ENCODE measurements around the gene MRPS23. TPM values are rescaled to one million over a fixed set of nuclear protein-coding genes. Genes with fewer than 3 reads are reported as not detected.

Gene MRPS23
- total and polyA plus RNA-seq, 2 experiments from 2014 or later, result 53.2 to 74.5 TPM

- Histone ChIP-seq H2AFZ (no peak overlapping the region), H3K4me1 (ENCODE audit: insufficient read depth) (peaks cover 9% of the 10 kb centered on the region; the same call in 1 of the 2 replicates), H3K4me2 (no peak overlapping the region), H3K27ac (ENCODE audit: low read depth) (no peak overlapping the region), H3K79me2 (replicated peaks; ENCODE audit: insufficient read depth) (no peaks in the 10 kb centered on the region), H3K9me2 (ENCODE audit: insufficient read depth) (no peaks in the 10 kb centered on the region), H3K36me3 (ENCODE audit: insufficient read depth) (no peaks in the 10 kb centered on the region), H4K20me1 (replicated peaks; ENCODE audit: insufficient read depth) (no peaks in the 10 kb centered on the region), H3K4me3 (no peak overlapping the region), H3F3A (replicated peaks; ENCODE audit: low read depth) (0 out of 2 replicates have a peak, but pooled peaks cover 2% of the 10 kb centered on the region), H3K27me3 (ENCODE audit: insufficient read depth) (no peaks in the 10 kb centered on the region)
- no peak overlapping the region for H3K27ac Mint-ChIP-seq
- peaks cover 15% of the 10 kb centered on the region for H3K27me3 Mint-ChIP-seq (ENCODE audit: insufficient read depth, low read depth, poor library complexity)
- TF ChIP-seq EZH2 (IDR thresholded peaks at IDR 0.05; ENCODE audit: low read depth, unreplicated experiment), result no peak
- TF ChIP-seq ZNF462 (CRISPR knock-in tag; IDR thresholded peaks at IDR 0.05), result no peak
- TF ChIP-seq JUNB (IDR thresholded peaks at IDR 0.05; ENCODE audit: unreplicated experiment), result no peak
- TF ChIP-seq ZNF331 (CRISPR knock-in tag; IDR thresholded peaks at IDR 0.05; ENCODE audit: low read depth), result no peak
- no peak for TF ChIP-seq STAT1 (IDR thresholded peaks at IDR 0.05; ENCODE audit: unreplicated experiment)
- TF ChIP-seq REST (IDR thresholded peaks at IDR 0.05; ENCODE audit: unreplicated experiment), result no peak
- TF ChIP-seq ETS1 (IDR thresholded peaks at IDR 0.05), result no peak
- no peak for TF ChIP-seq EZH2phosphoT487 (IDR thresholded peaks at IDR 0.05; ENCODE audit: unreplicated experiment)
- no peak for ATAC-seq
- H3K36me3 Mint-ChIP-seq (ENCODE audit: low read depth), result peaks cover 13% of the 10 kb centered on the region
- H3K4me1 Mint-ChIP-seq, result peaks cover 14% of the 10 kb centered on the region
- H3K9me3 Mint-ChIP-seq, result peaks cover 10% of the 10 kb centered on the region; the same call in 2 of the 3 replicates
- no peak overlapping the region for H3K4me3 Mint-ChIP-seq
- DNase-seq (ENCODE audit: low spot score), result no peak
Observed at GRCh38 chr17:57886020-57886419, 36.2 kb upstream of the MRPS23 start.
